Iris pigment epithelial cell (primary cell): ENCODE data around the gene PRKAG3.

Experiments used
- DNase-seq: peaks from one replicate; pipeline ENCODE4 v3.0.0-alpha.2; 2011; ENCODE audit warnings: low read depth

Gene PRKAG3

GRCh38 chr2:218839430-218839829 lies 7.8 kb upstream of the PRKAG3 start:
- DNase-seq, result peak; percentile 92

- no peak for DNase-seq
Measured at GRCh38 chr2:218837495-218837894, 5.9 kb upstream of the PRKAG3 start.

GRCh38 chr2:218834685-218835084 lies 3.1 kb upstream of the PRKAG3 start:
- no peak for DNase-seq

- no peak for DNase-seq
Measured at GRCh38 chr2:218833023-218833609, 1.5 kb upstream of the PRKAG3 start.

- DNase-seq, result no peak
Measured at GRCh38 chr2:218832520-218832919, 917 bp upstream of the PRKAG3 start.

GRCh38 chr2:218832081-218832480 lies 478 bp upstream of the PRKAG3 start:
- DNase-seq, result no peak

- DNase-seq, result no peak
Measured at GRCh38 chr2:218830526-218831306, 887 bp downstream of the PRKAG3 start.

DNA sequence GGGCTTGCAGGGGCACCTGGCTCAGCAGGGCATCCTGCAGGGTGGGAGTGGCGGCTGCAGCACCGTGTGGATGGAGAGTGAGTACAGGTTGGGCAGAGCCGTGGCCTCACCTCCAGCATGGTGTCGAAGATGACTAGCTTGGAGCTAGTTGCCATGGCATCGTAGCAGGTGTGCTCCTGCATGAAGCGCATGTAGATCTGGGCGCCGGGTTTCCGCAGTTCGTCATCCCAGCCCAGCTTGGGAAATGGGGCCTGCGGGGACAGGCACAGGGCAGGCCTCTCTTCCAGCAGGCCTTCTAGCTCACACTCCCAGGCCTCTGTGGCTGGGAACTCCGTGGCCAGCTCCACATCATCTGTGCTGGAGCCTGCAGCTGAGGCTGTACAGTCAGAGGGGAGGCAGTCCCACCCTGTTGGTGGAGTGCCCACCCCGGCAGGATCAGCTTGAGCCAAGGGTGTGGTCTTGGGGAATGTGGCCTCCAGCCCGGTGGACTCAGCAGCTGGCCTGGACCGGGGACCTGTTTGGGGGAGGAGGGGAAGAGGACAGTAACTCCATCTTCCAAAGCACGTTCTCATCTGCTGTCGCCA lies 1.6 kb downstream of the PRKAG3 start:
- no peak for DNase-seq

DNA sequence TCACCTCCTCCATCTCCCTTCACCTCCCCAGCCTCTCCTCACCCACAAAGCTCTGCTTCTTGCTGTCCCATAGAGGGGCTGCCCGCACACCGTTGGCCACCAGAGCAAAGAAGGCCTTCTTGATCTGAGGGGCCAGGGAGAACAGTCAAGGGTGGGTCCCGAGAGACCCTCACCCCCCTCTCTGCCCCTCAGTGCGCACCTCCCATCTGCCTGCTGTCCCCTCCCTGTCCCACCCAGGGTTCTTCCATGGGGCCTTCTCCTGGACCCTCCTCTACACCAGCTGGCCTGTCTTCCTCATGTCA lies 3.2 kb downstream of the PRKAG3 start:
- DNase-seq, result no peak

DNA sequence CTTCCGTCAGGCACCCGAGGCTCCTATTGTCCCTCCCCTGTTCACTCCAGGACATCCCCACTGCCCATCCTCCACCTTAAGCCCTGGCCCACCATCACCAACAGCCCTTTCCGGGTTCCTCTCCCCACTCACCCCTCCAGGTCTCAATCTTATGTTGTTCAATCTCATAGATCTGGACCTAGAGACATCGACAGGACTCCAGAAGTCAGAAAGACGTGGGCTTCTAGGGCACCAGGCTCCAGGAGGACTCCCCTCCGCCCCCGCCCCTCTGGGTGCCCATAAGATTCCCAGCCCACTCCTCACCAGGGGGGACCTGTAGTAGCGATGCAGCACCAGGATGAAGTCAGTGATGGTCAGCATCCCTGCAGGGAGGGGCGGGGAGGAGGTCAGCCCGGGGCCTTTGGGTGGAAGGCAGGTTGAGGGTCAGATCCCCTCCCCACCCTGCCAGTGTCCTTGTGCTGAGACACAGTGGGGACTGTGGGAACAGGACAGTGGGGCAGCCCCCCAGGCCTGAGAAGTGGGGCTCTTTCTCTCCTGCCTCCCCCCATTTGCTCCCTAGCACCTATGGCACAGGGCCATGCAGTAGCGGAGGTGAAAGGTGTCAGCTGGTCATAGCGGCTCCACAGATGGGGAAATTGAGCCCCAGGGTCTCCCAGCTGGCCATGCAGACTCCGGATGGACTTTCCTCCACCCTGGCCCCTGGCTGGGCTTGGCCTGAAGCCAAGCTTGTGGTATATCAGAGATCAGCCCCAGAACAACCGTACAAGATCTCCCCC lies 3.7 kb downstream of the PRKAG3 start:
- no peak for DNase-seq

GRCh38 chr2:218826791-218827190 lies 4.8 kb downstream of the PRKAG3 start:
- no peak for DNase-seq

DNA sequence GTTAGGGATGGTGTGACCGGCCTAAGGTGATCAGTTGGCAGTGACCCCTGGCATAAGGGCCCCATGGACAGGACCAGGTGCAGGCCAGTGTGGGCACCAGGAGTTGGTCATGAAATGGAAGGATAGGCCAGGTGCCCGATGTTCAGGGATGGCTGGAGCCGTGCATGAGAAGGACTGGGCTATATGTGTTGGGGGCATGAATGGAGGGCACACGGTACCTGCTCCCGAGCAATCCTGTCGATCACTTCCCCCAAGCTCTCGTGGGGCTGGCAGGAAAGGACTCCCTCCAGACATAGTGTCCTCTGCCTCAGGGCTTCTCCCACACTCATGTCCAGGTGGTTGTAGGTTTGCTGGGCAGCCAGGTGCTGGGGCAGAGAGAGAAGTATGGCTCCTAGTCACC lies 7.6 kb downstream of the PRKAG3 start:
- no peak for DNase-seq

DNA sequence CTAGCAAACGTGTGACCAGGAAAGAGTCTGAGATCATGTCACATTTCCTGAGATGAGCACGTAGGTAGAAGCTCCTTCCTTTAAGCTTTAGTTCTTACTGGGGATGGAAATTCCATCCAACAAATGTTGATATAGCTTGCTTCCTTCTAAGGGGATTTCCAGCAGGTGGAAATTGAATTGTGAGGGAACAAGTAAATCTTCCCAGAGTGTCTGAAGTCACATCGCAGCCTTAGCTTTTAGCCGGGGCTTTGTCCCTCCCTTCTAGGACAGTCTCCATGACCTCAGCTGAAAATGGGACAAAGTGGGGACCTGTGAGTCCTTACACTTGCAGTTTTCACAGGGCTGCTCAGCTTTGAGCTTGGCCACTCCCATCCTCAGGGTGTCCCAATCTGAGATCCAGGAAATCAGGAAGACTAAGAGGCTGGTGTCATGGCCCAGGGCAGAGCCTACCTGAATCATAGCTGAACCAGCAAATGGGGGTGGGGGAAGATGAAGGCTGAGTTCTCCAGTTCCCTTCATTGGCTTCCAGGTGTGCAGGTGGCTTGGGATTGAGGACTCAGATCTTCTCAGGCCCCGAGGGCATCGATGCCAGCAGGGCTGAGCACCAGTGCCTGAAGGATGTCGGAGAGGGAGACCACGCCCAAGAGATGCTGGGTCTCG lies 8.3 kb downstream of the PRKAG3 start:
- DNase-seq, result no peak

DNA sequence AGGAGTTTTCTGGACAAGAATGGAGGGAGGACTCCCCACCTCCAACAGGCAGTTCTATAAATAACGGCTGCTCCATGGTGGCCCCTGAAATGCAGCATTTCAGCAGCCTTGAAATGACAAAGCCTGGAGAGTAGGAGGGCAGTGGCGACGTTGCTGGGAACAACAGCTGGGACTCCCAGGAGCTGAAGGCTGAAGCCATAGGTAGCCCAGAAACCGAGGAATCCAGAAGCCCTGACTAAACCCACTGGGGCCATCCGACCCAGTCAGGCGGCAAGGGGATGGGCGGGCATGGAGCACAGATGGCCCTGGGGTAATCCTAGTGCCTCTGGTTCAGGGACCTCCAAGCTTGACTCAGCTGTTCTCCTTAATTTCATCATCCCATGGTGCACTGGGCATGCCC lies 9.0 kb downstream of the PRKAG3 start:
- DNase-seq, result no peak

GRCh38 chr2:218821605-218822211 lies 9.9 kb downstream of the PRKAG3 start:
- no peak for DNase-seq

- no peak for DNase-seq
Measured at GRCh38 chr2:218820746-218821369, 10.7 kb downstream of the PRKAG3 start.

DNA sequence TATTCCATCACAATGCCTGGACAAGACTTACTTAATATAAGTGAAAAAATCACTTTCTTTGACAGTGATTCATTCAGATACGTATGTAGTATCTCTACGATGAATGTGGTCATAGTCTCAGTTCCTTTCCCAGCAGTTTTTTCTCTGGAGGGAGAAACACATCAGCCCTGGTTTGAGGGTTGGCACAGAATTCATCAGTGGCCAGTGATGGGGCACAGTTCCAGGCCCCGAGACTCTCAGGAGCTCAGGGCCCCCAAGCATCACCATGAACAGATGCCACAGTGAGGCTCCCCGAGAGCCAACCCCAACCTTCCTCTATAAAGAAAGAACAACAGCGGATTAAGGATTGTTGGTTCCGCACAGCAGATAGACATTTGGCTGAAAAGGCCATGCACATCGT lies 12.5 kb downstream of the PRKAG3 start:
- DNase-seq, result no peak

DNA sequence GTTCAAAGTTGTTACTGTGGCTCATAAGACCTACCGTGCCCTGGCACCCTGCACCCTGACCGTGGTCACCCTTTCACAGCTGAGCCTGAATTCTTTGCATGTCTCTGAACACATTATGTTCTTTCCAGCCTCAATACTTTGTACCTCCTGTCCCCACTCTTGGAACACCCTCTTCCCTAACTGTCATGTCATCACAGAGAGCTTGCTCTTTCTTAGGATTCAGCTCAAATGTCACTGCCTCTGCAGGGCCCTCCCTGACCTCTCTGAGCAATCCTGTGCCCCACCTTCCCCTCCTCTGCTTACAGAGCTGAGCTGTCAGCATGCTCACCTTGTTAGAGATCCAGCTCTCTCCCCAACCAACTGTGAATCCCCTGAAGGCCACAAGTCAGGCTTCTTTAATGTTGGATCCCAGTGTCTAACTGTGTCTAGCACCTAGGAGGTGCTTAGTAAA lies 15.0 kb downstream of the PRKAG3 start:
- DNase-seq, result no peak

GRCh38 chr2:218815649-218816048 lies 16.0 kb downstream of the PRKAG3 start:
- no peak for DNase-seq

DNA sequence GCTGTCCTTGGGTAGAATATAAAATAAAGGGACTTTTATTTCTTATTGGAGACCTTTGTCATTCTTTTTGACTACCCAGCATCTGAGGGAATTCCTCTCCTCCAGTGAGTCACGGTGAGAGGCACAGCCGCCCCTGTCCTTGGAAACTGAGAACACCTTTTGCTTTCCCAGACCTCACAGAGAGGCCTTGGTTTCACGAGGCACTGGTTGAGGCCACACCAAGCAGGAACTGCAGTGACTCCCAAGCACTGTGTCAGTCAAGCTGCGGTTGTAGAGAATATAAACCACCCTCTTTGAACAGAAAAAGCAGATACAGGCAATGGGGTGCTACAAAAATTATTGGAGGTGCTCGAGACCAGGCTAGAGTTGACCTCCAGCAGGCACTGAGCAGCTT lies 16.4 kb downstream of the PRKAG3 start:
- DNase-seq, result no peak

GRCh38 chr2:218814540-218815243 lies 16.9 kb downstream of the PRKAG3 start:
- DNase-seq, result no peak
